HG02623 (cell line): Measurements from ENCODE around the gene ANKRD24.
A peak's percentile ranks its signal among the peaks of the same experiment; 100 is the strongest.
"Not testable (repeated sequence)": the region's sequence is repeated elsewhere in the genome, so short reads cannot be mapped to it uniquely, and the experiment has no call there.

Experiments used
- ATAC-seq: cut with Tn5 transposase; IDR thresholded peaks from one replicate; pipeline ENCODE4 v1.9.1; 2021; ENCODE audit warnings: moderate library complexity; ENCODE audit not compliant: unreplicated experiment

ANKRD24 gene

DNA sequence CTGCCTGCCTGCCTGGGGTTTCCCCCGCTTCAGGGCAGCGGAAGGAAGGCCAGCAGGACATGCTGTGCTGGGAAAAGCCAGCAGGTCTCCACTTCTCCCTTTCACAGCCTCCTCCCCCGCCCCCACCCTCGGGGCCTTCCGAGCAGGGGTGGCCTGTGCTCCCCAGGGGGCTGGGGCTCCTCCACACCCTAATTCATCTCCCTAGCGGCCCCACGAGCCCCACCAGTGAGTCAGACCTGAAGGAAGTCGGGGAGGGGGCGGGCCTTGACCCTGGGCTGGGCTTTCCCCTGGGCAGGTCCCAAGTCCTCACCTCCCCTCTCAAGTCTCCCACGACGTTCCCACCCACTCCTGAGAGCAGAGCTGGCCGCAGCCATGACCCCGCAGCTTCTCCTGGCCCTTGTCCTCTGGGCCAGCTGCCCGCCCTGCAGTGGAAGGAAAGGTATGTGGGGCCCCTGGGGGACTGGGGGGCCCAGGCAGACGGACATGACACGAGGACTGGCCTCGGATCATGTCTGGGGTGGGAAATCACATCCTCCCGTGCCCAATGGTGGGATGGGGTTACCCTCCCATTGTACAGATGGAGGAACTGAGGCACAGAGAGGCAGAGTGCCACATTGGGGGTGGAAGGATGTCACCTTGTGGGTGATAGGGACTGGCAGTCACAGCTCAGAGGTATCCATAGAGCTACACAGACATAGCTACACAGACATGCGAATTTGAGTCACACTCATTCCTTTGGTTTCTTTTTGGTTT lies 46.9 kb downstream of the ANKRD24 start, which contains the start of gene EBI3:
Gene EBI3, plus strand, starts transcription at position 345 of the 753 bp plus-strand sequence. Its CDS starts 28 bp downstream, at position 373.
- peak; percentile 49 for ATAC-seq

DNA sequence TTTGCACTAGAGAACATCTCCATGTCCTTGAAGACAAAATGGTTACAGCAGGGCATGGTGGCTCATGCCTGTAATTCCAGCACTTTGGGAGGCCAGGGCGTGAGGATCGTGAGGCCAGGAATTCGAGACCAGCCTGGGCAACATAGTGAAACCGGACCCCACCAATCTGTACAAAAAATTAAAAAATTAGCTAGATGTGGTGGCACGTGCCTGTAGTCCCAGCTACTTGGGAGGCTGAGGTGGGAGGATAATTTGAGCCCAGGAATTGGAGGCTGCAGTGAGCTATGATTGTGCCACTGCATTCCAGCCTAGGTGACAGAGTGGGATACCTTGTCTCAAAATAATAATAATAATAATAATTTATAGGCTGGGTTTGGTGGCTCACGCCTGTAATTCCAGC lies 47.7 kb downstream of the ANKRD24 start:
- not testable (repeated sequence) for ATAC-seq

GRCh38 chr19:4231521-4231920 lies 49.0 kb downstream of the ANKRD24 start:
- ATAC-seq: not testable (repeated sequence)

GRCh38 chr19:4232139-4232538 lies 49.6 kb downstream of the ANKRD24 start:
- not testable (repeated sequence) for ATAC-seq

- ATAC-seq: no peak
Observed at GRCh38 chr19:4232614-4233281, 50.3 kb downstream of the ANKRD24 start.

- ATAC-seq: no peak
Observed at GRCh38 chr19:4233282-4233853, 50.9 kb downstream of the ANKRD24 start.

DNA sequence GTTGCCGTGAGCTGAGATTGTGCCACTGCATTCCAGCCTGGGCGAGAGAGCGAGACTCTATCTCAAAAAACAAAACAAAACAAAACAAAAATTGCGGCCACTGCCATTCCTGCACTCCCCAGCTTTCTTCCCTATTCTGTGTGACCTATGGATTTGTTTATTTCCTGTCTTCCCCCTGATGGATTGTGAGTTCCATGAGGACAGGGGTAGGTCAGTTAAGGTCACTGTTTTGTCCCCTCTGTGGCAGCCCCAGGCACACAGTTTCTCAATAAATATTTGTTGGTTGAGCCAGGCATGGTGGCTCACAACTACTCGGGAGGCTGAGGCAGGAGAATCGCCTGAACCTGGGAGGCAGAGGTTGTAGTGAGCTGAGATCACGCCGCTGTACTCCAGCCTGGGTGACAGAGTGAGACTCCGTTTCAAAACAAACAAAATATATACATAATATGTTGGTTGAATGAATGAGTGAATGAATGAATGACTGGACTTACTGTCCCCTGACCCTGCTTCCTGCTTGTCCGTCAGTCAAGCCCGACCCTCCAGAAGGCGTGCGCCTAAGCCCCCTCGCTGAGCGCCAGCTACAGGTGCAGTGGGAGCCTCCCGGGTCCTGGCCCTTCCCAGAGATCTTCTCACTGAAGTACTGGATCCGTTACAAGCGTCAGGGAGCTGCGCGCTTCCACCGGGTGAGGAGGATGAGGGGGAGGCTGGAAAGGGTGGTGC lies 51.8 kb downstream of the ANKRD24 start:
- ATAC-seq: no peak

GRCh38 chr19:4234862-4235201 lies 52.3 kb downstream of the ANKRD24 start:
- ATAC-seq: no peak

DNA sequence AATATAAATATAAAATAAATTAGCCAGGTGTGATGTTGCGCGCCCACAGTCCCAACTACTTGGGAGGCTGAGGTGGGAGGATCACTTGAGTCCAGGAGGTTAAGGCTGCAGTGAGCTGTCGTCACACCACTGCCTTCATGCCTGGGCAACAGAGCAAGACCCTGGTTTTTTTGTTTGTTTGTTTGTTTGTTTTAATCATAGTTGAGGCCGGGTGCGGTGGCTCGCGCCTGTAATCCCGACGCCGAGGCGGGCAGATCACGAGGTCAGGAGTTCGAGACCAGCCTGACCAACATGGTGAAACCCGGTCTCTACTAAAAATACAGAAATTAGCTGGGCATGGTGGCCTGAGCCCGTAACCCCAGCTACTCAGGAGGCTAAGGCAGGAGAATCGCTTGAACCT lies 55.0 kb downstream of the ANKRD24 start:
- not testable (repeated sequence) for ATAC-seq

- no peak for ATAC-seq
Observed at GRCh38 chr19:4238831-4239230, 56.3 kb downstream of the ANKRD24 start.

- ATAC-seq: no peak
Observed at GRCh38 chr19:4241824-4242430, 59.4 kb downstream of the ANKRD24 start.

DNA sequence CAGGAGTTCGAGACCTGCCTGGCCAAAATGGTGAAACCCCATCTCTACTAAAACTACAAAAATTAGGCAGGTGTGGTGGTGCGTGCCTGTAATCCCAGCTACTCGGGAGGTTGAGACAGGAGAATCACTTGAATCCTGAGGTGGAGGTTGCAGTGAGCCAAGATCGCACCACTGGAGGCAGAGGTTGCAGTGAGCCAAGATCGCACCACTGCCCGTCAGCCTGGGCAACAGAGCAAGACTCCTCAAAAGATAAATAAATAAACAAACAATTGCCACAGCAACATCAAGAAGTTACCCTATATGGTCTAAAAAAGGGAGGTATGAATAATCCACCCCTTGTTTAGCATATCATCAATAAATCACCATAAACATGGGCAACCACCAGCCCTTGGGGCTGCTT lies 63.4 kb downstream of the ANKRD24 start:
- not testable (repeated sequence) for ATAC-seq

DNA sequence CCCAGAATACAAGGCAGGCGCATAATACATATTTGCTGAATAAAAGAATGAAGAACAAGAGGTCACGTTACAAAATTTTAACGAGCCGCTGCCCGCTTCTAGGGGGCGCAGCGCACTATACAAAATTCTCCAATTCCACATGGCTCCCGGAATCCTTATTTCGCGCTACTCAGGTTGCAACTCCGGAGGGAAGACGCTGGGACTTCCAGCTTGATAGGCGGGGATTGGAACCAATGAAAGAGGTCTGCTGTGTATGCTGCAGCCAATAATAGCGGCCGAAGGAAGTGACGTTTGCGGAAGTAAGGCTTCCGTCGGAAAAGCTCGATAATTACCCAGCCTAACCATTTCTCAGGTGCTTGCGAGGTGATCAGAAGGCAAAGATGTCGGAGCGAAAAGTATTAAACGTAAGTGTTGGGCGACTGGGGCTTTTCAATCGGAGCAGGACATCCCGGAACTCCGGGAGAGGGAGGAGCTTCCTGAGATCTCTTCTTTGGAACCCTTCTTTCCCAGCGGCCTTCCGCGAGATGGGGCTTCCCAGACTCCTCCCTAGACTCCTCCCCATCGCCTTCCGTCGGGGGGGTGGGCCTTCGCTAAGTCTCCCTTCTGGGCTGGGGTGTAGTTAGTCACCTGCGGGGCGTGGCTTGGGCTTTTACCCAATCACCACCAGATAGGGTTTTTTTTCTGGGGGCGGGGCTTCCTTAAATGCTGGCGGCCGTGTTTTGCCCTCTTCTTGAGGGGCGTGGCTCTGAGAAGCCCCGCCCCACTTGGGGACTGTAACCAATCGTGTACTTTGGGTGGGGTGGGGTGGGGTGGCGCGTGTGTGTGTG lies 64.5 kb downstream of the ANKRD24 start, which contains the start of gene YJU2:
Gene YJU2, plus strand, starts transcription at position 314 of the 827 bp plus-strand sequence. Its CDS starts 67 bp downstream, at position 381.
- ATAC-seq: peak; percentile 76

DNA sequence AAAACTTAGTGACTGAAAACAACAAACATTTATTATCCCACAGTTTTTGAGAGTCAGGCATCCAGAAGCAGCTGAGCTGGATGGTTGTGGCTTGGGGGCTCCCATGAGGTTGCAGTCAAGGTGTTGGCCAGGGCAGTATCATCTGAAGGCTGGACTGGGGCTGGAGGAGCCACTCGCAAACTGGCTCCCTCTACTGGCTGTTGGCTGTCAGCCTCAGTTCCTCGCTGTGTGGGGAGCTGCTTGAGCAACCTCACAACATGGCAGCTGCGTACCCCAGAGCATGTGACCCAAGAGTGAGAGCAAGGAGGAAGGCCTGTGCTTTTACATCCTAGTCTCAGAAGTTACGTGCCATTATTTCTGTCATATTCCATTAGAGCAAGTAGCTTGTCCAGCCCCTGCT lies 74.1 kb downstream of the ANKRD24 start:
- no peak for ATAC-seq

- ATAC-seq: no peak
Observed at GRCh38 chr19:4257025-4257424, 74.5 kb downstream of the ANKRD24 start.

- ATAC-seq: no peak
Observed at GRCh38 chr19:4258181-4258580, 75.7 kb downstream of the ANKRD24 start.

DNA sequence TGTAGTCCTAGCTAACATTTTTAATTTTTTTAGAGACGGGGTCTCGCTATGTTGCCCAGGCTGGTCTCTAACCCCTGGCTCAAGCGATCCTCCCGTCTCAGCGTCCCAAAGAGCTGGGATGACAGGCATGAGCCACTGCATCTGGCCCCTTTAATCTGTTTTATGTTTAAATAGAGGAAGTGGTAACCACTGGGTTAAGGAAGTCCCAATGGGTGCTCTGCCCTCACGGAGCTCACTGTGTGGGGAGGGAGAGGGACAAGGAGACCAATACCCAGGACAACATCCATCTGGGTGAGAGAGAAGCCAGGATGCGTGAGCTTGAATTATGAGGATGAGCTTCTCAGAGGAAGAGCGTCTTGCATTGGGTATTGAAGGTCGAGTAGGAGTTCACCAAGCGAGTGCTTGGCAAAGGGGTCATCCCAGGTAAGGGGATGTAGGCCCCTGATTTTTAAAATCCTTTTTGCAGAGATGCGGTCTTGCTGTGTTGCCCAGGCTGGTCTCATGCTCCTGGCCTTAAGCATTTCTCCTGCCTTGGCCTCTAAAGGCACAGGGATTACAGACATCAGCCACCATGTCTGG lies 78.2 kb downstream of the ANKRD24 start:
- ATAC-seq: no peak

GRCh38 chr19:4264812-4265211 lies 82.3 kb downstream of the ANKRD24 start:
- ATAC-seq: no peak

DNA sequence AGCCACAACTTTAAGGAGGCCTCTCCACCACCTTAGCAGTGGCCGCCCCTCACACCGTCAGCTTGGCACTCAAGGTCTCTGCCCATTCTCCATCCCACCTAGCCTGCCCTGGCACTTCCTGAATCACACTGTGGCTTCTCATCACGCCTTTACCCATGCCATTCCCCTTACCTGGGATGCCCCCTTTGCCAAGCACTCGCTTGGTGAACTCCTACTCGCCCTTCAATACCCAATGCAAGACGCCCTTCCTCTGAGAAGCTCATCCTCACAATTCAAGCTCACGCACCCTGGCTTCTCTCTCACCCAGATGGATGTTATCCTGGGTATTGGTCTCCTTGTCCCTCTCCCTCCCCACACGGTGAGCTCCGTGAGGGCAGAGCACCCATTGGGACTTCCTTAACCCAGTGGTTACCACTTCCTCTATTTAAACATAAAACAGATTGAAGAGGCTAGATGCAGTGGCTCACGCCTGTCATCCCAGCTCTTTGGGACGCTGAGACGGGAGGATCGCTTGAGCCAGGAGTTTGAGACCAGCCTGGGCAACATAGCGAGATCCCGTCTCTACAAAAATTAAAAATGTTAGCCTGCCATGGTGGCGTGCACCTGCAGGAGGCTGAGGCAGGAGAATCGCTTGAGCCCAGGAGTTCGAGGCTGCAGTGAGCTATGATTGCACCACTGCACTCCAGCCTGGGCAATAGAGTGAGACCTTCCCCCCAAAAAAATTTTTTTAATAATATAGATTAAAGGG lies 83.9 kb downstream of the ANKRD24 start:
- ATAC-seq: no peak
